ENCODE measurements around the gene CTDSPL.
"Not testable (repeated sequence)": the region's sequence is repeated elsewhere in the genome, so short reads cannot be mapped to it uniquely, and the experiment has no call there.

Gene CTDSPL

GRCh38 chr3:37985637-37986320 lies 124.1 kb downstream of the CTDSPL start:
- H3K4me3 Mint-ChIP-seq = no peak overlapping the region
- H3K36me3 Mint-ChIP-seq (ENCODE audit: low read depth) = peaks cover 24% of the 10 kb centered on the region

GRCh38 chr3:37986479-37987314 lies 125.0 kb downstream of the CTDSPL start:
- no peak overlapping the region for H3K4me3 Mint-ChIP-seq
- no peaks in the 10 kb centered on the region for H3K9me3 Mint-ChIP-seq
- H3K27me3 Mint-ChIP-seq (ENCODE audit: low read depth) = peaks cover 4% of the 10 kb centered on the region
- H3K36me3 Mint-ChIP-seq (ENCODE audit: low read depth) = peaks cover 18% of the 10 kb centered on the region
- peaks cover 21% of the 10 kb centered on the region for H3K4me1 Mint-ChIP-seq
- H3K27ac Mint-ChIP-seq = no peak overlapping the region
- no peak for TF ChIP-seq CTCF (IDR thresholded peaks at IDR 0.05; ENCODE audit: unreplicated experiment in 3 of 3)

More at GRCh38 chr3:37985637-37986320, 124.1 kb downstream of the CTDSPL start:
- Mint-ChIP-seq H3K9me3 (no peaks in the 10 kb centered on the region), H3K4me1 (peaks cover 29% of the 10 kb centered on the region), H3K27me3 (ENCODE audit: low read depth) (no peaks in the 10 kb centered on the region), H3K27ac (peak overlapping the region in 1 of 3 experiments; percentile 15)
- TF ChIP-seq CTCF (IDR thresholded peaks at IDR 0.05; ENCODE audit: unreplicated experiment in 3 of 3) = no peak

- H3K4me1 Mint-ChIP-seq = peaks cover 15% of the 10 kb centered on the region
- H3K36me3 Mint-ChIP-seq (ENCODE audit: low read depth) = peaks cover 11% of the 10 kb centered on the region
- no peak overlapping the region for H3K27ac Mint-ChIP-seq
- TF ChIP-seq CTCF (IDR thresholded peaks at IDR 0.05; ENCODE audit: unreplicated experiment in 3 of 3) = no peak
- no peaks in the 10 kb centered on the region for H3K9me3 Mint-ChIP-seq
- H3K4me3 Mint-ChIP-seq = no peak overlapping the region
- H3K27me3 Mint-ChIP-seq (ENCODE audit: low read depth) = peaks cover 7% of the 10 kb centered on the region
Measured at GRCh38 chr3:37987315-37987697, 125.6 kb downstream of the CTDSPL start.

- peak overlapping the region in 1 of 3 experiments; percentile 14 for H3K27ac Mint-ChIP-seq
Measured at GRCh38 chr3:37987751-37988179, 126.1 kb downstream of the CTDSPL start.

GRCh38 chr3:37988376-37988775 lies 126.7 kb downstream of the CTDSPL start:
- not testable (repeated sequence) for H3K9me3 Mint-ChIP-seq; H3K36me3 Mint-ChIP-seq (ENCODE audit: low read depth); H3K4me3 Mint-ChIP-seq
- peaks cover 21% of the 10 kb centered on the region for H3K4me1 Mint-ChIP-seq
- peak overlapping the region in 1 of 3 experiments; percentile 14 for H3K27ac Mint-ChIP-seq
- peaks cover 15% of the 10 kb centered on the region for H3K27me3 Mint-ChIP-seq (ENCODE audit: low read depth)

More at GRCh38 chr3:37987751-37988179, 126.1 kb downstream of the CTDSPL start:
- Mint-ChIP-seq H3K4me1 (peaks cover 15% of the 10 kb centered on the region), H3K4me3 (no peak overlapping the region), H3K36me3 (ENCODE audit: low read depth) (peaks cover 8% of the 10 kb centered on the region), H3K27me3 (ENCODE audit: low read depth) (peaks cover 11% of the 10 kb centered on the region), H3K9me3 (no peaks in the 10 kb centered on the region)
- no peak for TF ChIP-seq CTCF (IDR thresholded peaks at IDR 0.05; ENCODE audit: unreplicated experiment in 3 of 3)

GRCh38 chr3:37988931-37989525 lies 127.3 kb downstream of the CTDSPL start:
- H3K4me3 Mint-ChIP-seq = peak overlapping the region in 1 of 3 experiments; percentile 22
- H3K36me3 Mint-ChIP-seq (ENCODE audit: low read depth) = peaks cover 8% of the 10 kb centered on the region
- H3K4me1 Mint-ChIP-seq = peaks cover 27% of the 10 kb centered on the region
- H3K27ac Mint-ChIP-seq = peak overlapping the region; percentile 12 to 74 (median 21)
- H3K27me3 Mint-ChIP-seq (ENCODE audit: low read depth) = peaks cover 17% of the 10 kb centered on the region
- TF ChIP-seq CTCF (IDR thresholded peaks at IDR 0.05; ENCODE audit: unreplicated experiment in 3 of 3) = no peak
- H3K9me3 Mint-ChIP-seq = no peaks in the 10 kb centered on the region

Data from nephron (organoid).